WTC11 (cell line): ENCODE measurements around the gene HOMER3. TPM values are rescaled to one million over a fixed set of nuclear protein-coding genes. Genes with fewer than 3 reads are reported as not detected.

Experiments used
- ATAC-seq: fragments of 200-7000 bp; cut with Tn5 transposase; 2 replicates; pipeline ENCODE4 v1.10.0; 2021; ENCODE audit warnings: mild to moderate bottlenecking, moderate library complexity
- CTCF ChIA-PET: fragments of 300-600 bp; sonication (Branson Sonifier 250); formaldehyde crosslinking; loops from one replicate; lab custom pipeline; 2021; ENCODE audit warnings: antibody characterized with exemption; lab: Charles Lee
- POLR2A ChIA-PET: fragments of 350-600 bp; sonication (Branson Sonifier 250); formaldehyde crosslinking; loops from one replicate; lab custom pipeline; 2021; ENCODE audit warnings: antibody characterized with exemption; lab: Charles Lee
- DNase-seq: peaks from one replicate; pipeline ENCODE4 v3.0.0; 2021; ENCODE audit warnings: low spot score
- H3K27ac Mint-ChIP-seq: 2 replicates; pipeline ENCODE4 v1.8.0; 2021; ENCODE audit warnings: mixed read lengths
- H3K27me3 Mint-ChIP-seq: 2 replicates; pipeline ENCODE4 v1.8.0; 2021; ENCODE audit warnings: low read depth, mild to moderate bottlenecking, moderate library complexity, mixed read lengths
- H3K36me3 Mint-ChIP-seq: 2 replicates; pipeline ENCODE4 v1.8.0; 2021; ENCODE audit warnings: mixed read lengths
- H3K4me1 Mint-ChIP-seq: 2 replicates; pipeline ENCODE4 v1.8.0; 2022; ENCODE audit warnings: mixed read lengths
- H3K4me3 Mint-ChIP-seq: 2 replicates; pipeline ENCODE4 v1.8.0; 2021; ENCODE audit warnings: mild to moderate bottlenecking, moderate library complexity, mixed read lengths
- H3K9me3 Mint-ChIP-seq: 2 replicates; pipeline ENCODE4 v1.8.0; 2021; ENCODE audit warnings: mixed read lengths
- ATF1 ChIP-seq: sonication (generic); formaldehyde crosslinking; IDR thresholded peaks from 2 replicates; pipeline ENCODE4 v1.8.1; 2023; ENCODE audit warnings: mild to moderate bottlenecking, moderate library complexity, missing genetic modification reagents
- CBFB ChIP-seq: sonication (generic); formaldehyde crosslinking; IDR thresholded peaks from 2 replicates; pipeline ENCODE4 v1.8.1; 2022; ENCODE audit warnings: mild to moderate bottlenecking, low read depth, missing genetic modification reagents
- CREB1 ChIP-seq: sonication (generic); formaldehyde crosslinking; IDR thresholded peaks from 2 replicates; pipeline ENCODE4 v1.8.0; 2023; ENCODE audit warnings: mild to moderate bottlenecking, missing genetic modification reagents
- ESRRA ChIP-seq: sonication (generic); formaldehyde crosslinking; IDR thresholded peaks from 2 replicates; pipeline ENCODE4 v1.8.1; 2022; ENCODE audit warnings: mild to moderate bottlenecking, missing genetic modification reagents, borderline replicate concordance
- ETV6 ChIP-seq: sonication (generic); formaldehyde crosslinking; IDR thresholded peaks from 2 replicates; pipeline ENCODE4 v1.8.1; 2022; ENCODE audit warnings: mild to moderate bottlenecking, missing genetic modification reagents
- FOXP1 ChIP-seq: sonication (generic); formaldehyde crosslinking; IDR thresholded peaks from 2 replicates; pipeline ENCODE4 v1.8.0; 2022; ENCODE audit warnings: missing genetic modification reagents, mild to moderate bottlenecking, moderate library complexity, borderline replicate concordance
- JAZF1 ChIP-seq: fragments of 250-450 bp; sonication (Bioruptor Pico); IDR thresholded peaks from 2 replicates; pipeline ENCODE4 v1.9.0; 2021; ENCODE audit warnings: moderate library complexity, mild to moderate bottlenecking, inconsistent platforms
- KAT7 ChIP-seq: sonication (generic); formaldehyde crosslinking; IDR thresholded peaks from 2 replicates; pipeline ENCODE4 v1.8.1; 2023; ENCODE audit warnings: missing genetic modification reagents, mild to moderate bottlenecking, borderline replicate concordance
- NFYB ChIP-seq: sonication (generic); formaldehyde crosslinking; conservative IDR thresholded peaks from 2 replicates; pipeline ENCODE4 v1.8.0; 2022; ENCODE audit warnings: low read depth, missing genetic modification reagents
- RORB ChIP-seq: fragments of 250-450 bp; sonication (Bioruptor Pico); IDR thresholded peaks from 2 replicates; pipeline ENCODE4 v1.9.0; 2021; ENCODE audit warnings: mild to moderate bottlenecking
- SMAD4 ChIP-seq: sonication (generic); formaldehyde crosslinking; IDR thresholded peaks from 2 replicates; pipeline ENCODE4 v1.8.0; 2022; ENCODE audit warnings: mild to moderate bottlenecking, missing genetic modification reagents
- SP1 ChIP-seq: sonication (generic); formaldehyde crosslinking; conservative IDR thresholded peaks from 2 replicates; pipeline ENCODE4 v1.8.1; 2022; ENCODE audit warnings: missing genetic modification reagents
- TCF7 ChIP-seq: sonication (generic); formaldehyde crosslinking; IDR thresholded peaks from 2 replicates; pipeline ENCODE4 v1.8.0; 2022; ENCODE audit warnings: mild to moderate bottlenecking, low read depth, missing genetic modification reagents, moderate library complexity
- TEAD1 ChIP-seq: sonication (generic); formaldehyde crosslinking; IDR thresholded peaks from 2 replicates; pipeline ENCODE4 v1.8.0; 2022; ENCODE audit warnings: mild to moderate bottlenecking, missing genetic modification reagents
- ZNF671 ChIP-seq: fragments of 250-450 bp; sonication (Bioruptor Pico); IDR thresholded peaks from 2 replicates; pipeline ENCODE4 v1.8.0; 2021; ENCODE audit warnings: mild to moderate bottlenecking
- total RNA-seq: library from RNA; stranded (reverse); gene quantifications from 3 replicates; pipeline ENCODE4 v1.2.3, GENCODE V29; 2021
- TF ChIP-seq, protein P1 (sequence below): fragments of 250-450 bp; sonication (Bioruptor Pico); conservative IDR thresholded peaks from 2 replicates; pipeline ENCODE4 v1.9.0; 2021; ENCODE audit warnings: mild to moderate bottlenecking
- TF ChIP-seq, protein P2 (sequence below): sonication (generic); formaldehyde crosslinking; IDR thresholded peaks from 2 replicates; pipeline ENCODE4 v1.8.0; 2022; ENCODE audit warnings: mild to moderate bottlenecking, missing genetic modification reagents
- TF ChIP-seq, protein P3 (sequence below): sonication (generic); formaldehyde crosslinking; IDR thresholded peaks from 2 replicates; pipeline ENCODE4 v1.8.0; 2022; ENCODE audit warnings: mild to moderate bottlenecking, missing genetic modification reagents
- TF ChIP-seq, protein P4 (sequence below): fragments of 250-450 bp; sonication (Bioruptor Pico); IDR thresholded peaks from 2 replicates; pipeline ENCODE4 v1.8.0; 2021; ENCODE audit warnings: mild to moderate bottlenecking
- TF ChIP-seq, protein P5 (sequence below): sonication (generic); formaldehyde crosslinking; IDR thresholded peaks from 2 replicates; pipeline ENCODE4 v1.8.1; 2022; ENCODE audit warnings: mild to moderate bottlenecking, missing genetic modification reagents, moderate library complexity, borderline replicate concordance
- TF ChIP-seq, protein P6 (sequence below): sonication (generic); formaldehyde crosslinking; IDR thresholded peaks from 2 replicates; pipeline ENCODE4 v1.8.1; 2022; ENCODE audit warnings: low read depth, missing genetic modification reagents, borderline replicate concordance

Gene HOMER3
- total RNA-seq, 1 experiment from 2014 or later: 28.2 TPM

DNA sequence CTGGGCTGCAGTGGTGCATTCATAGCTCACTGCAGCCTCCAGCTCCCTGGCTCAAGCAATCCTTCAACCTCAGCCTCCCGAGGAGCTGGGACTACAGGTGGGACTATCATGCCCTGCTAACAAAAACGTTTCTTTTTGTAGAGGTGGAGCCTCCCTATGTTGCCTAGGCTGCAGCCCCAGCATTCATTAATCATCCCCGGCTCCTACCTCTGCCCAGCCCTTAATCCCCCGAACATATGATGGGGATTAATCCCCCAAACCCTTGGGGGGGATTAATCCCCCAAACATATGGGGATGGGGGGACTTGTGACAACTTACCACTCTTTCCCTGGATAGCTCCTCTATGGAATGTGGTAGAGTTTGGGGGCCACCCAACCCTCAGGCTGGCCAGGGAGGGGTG, 46.4 kb upstream of the HOMER3 start (continued):
- TF ChIP-seq, protein P1, sequence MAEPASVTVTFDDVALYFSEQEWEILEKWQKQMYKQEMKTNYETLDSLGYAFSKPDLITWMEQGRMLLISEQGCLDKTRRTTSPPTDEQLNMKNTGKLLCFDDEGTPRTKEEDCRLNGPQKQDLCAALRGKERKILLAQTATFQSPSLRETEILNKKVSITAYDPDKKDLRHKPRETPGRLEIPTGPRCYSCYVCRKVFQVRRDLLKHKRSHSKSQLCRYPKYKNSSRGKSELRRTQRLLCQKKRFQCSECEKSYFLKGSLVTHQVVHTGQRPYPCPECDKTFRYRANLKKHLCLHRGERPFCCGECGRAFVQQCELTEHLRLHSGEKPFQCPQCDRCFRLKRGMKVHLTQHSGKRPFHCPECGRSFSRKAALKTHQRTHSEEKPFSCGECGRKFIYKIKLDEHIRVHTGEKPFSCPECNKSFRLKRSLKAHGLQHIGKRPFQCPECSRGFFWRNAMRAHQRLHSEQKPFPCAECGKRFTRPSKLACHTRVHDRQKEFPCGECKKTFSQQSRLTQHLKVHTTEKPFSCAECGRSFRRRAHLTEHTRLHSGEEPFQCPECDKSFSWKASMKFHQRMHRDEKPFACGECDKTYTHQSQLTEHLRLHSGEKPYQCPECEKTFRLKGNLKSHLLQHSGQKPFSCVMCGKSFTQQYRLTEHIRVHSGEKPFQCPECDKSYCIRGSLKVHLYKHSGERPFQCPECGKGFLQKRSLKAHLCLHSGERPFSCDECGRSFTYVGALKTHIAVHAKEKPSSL: no peak
- TF ChIP-seq TEAD1 (CRISPR knock-in tag): no peak

DNA sequence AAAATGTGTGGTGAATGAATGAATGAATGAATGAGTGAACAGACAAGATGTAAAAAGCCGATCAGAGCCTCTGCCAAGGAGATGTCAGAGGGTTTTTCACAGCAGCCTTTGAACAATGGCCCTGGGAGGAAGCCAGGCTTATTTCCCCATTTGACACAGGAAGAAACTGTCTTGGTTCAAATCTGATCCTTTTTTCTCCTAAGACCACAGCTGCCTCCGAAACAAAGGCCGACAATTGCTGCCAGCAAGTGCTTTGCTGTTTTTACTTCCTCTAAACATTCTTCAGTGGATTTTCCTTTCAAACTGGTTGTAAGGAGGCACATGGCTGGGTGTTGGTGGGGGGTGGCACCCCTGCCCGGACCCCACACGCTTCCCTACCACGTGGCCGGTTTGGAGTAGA, 44.2 kb upstream of the HOMER3 start:
- H3K36me3 Mint-ChIP-seq: no peaks in the 10 kb centered on the region
- POLR2A ChIA-PET: no interaction called here
- H3K9me3 Mint-ChIP-seq: no peaks in the 10 kb centered on the region
- TF ChIP-seq FOXP1 (CRISPR knock-in tag) (no peak), CBFB (CRISPR knock-in tag) (no peak), CREB1 (CRISPR knock-in tag) (no peak), ETV6 (CRISPR knock-in tag) (no peak), RORB (CRISPR knock-in tag) (no peak), JAZF1 (CRISPR knock-in tag) (no peak), SMAD4 (CRISPR knock-in tag) (no peak), NFYB (no peak), TEAD1 (CRISPR knock-in tag) (no peak), ZNF671 (CRISPR knock-in tag) (no peak), TCF7 (CRISPR knock-in tag) (no peak), ATF1 (CRISPR knock-in tag) (no peak), SP1 (CRISPR knock-in tag) (no peak), ESRRA (CRISPR knock-in tag) (no peak), KAT7 (CRISPR knock-in tag) (no peak)
- TF ChIP-seq, protein P2, sequence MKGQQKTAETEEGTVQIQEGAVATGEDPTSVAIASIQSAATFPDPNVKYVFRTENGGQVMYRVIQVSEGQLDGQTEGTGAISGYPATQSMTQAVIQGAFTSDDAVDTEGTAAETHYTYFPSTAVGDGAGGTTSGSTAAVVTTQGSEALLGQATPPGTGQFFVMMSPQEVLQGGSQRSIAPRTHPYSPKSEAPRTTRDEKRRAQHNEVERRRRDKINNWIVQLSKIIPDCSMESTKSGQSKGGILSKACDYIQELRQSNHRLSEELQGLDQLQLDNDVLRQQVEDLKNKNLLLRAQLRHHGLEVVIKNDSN (CRISPR knock-in tag): no peak
- TF ChIP-seq, protein P3, sequence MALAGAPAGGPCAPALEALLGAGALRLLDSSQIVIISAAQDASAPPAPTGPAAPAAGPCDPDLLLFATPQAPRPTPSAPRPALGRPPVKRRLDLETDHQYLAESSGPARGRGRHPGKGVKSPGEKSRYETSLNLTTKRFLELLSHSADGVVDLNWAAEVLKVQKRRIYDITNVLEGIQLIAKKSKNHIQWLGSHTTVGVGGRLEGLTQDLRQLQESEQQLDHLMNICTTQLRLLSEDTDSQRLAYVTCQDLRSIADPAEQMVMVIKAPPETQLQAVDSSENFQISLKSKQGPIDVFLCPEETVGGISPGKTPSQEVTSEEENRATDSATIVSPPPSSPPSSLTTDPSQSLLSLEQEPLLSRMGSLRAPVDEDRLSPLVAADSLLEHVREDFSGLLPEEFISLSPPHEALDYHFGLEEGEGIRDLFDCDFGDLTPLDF (CRISPR knock-in tag): no peak
- TF ChIP-seq, protein P4, sequence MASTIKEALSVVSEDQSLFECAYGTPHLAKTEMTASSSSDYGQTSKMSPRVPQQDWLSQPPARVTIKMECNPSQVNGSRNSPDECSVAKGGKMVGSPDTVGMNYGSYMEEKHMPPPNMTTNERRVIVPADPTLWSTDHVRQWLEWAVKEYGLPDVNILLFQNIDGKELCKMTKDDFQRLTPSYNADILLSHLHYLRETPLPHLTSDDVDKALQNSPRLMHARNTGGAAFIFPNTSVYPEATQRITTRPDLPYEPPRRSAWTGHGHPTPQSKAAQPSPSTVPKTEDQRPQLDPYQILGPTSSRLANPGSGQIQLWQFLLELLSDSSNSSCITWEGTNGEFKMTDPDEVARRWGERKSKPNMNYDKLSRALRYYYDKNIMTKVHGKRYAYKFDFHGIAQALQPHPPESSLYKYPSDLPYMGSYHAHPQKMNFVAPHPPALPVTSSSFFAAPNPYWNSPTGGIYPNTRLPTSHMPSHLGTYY (CRISPR knock-in tag): no peak
- TF ChIP-seq, protein P5, sequence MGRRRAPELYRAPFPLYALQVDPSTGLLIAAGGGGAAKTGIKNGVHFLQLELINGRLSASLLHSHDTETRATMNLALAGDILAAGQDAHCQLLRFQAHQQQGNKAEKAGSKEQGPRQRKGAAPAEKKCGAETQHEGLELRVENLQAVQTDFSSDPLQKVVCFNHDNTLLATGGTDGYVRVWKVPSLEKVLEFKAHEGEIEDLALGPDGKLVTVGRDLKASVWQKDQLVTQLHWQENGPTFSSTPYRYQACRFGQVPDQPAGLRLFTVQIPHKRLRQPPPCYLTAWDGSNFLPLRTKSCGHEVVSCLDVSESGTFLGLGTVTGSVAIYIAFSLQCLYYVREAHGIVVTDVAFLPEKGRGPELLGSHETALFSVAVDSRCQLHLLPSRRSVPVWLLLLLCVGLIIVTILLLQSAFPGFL (CRISPR knock-in tag): no peak
- TF ChIP-seq, protein P6, sequence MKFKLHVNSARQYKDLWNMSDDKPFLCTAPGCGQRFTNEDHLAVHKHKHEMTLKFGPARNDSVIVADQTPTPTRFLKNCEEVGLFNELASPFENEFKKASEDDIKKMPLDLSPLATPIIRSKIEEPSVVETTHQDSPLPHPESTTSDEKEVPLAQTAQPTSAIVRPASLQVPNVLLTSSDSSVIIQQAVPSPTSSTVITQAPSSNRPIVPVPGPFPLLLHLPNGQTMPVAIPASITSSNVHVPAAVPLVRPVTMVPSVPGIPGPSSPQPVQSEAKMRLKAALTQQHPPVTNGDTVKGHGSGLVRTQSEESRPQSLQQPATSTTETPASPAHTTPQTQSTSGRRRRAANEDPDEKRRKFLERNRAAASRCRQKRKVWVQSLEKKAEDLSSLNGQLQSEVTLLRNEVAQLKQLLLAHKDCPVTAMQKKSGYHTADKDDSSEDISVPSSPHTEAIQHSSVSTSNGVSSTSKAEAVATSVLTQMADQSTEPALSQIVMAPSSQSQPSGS (CRISPR knock-in tag): no peak
- ATAC-seq: no peak
- no peak overlapping the region for H3K27ac Mint-ChIP-seq
- no peak for DNase-seq
- H3K4me1 Mint-ChIP-seq: peaks cover 7% of the 10 kb centered on the region; the same call in 1 of the 2 replicates
- CTCF ChIA-PET: interaction anchor here (3.8 kb wide), 1 partner anchor 10 kb away, joined by 47 read pairs; no protein-coding TSS in a partner anchor
- H3K4me3 Mint-ChIP-seq: no peak overlapping the region
- peaks cover 17% of the 10 kb centered on the region for H3K27me3 Mint-ChIP-seq
